HepG2 (cell line): ENCODE results near the gene S100A12. TPM values are rescaled to one million over a fixed set of nuclear protein-coding genes. Genes with fewer than 3 reads are reported as not detected.

Source experiments
- ATAC-seq: fragments of 200-7000 bp; cut with Tn5 transposase; 3 replicates; pipeline ENCODE4 v1.9.1; 2020; ENCODE audit warnings: mild to moderate bottlenecking, moderate library complexity
- BruUV-seq: library from RNA; stranded (reverse); fragments of 400-500 nt; replicated peaks from 2 replicates; lab custom pipeline; 2021; lab: Mats Ljungman, UMichigan
- CTCF ChIA-PET: fragments of 300-600 bp; formaldehyde crosslinking; extraction: SDS; loops from one replicate; lab custom pipeline; 2021; ENCODE audit warnings: low total read pairs, inconsistent platforms, low intra/inter-chr PET ratio; lab: Yijun Ruan, JAX
- POLR2A ChIA-PET: fragments of 350-600 bp; sonication (Branson Sonifier 250); formaldehyde crosslinking; loops from one replicate; lab custom pipeline; 2020; ENCODE audit warnings: antibody characterized with exemption, inconsistent platforms; lab: Yijun Ruan, JAX
- DNase-seq: peaks from one replicate; pipeline ENCODE4 v3.0.0-alpha.2; 2015; ENCODE audit warnings: low spot score
- FAIRE-seq: peaks from 3 replicates; lab custom pipeline; 2011; peaks lifted over from hg19 to GRCh38; lab: Jason Lieb, UNC
- H2AFZ ChIP-seq: one replicate; pipeline ENCODE4 v1.6.1; 2011; ENCODE audit warnings: low read length, inconsistent platforms
- H3K27ac ChIP-seq: fragments of 300-600 bp; 3 replicates; pipeline ENCODE4 v1.8.0; 2011; ENCODE audit warnings: mixed run types, mild to moderate bottlenecking, mixed read lengths, low read length, inconsistent platforms; ENCODE audit not compliant: insufficient read depth; ENCODE audit errors: extremely low read length
- H3K27me3 ChIP-seq, 2 experiments: fragments of 200-600 bp in 1 of 2; 2 replicates in 1 of 2; 3 replicates in 1 of 2; pipeline versions ENCODE4 v1.6.0 to v1.8.0; 2011; ENCODE audit warnings: low read length in 2 of 2, mild to moderate bottlenecking in 2 of 2, moderate library complexity in 2 of 2, inconsistent platforms in 1 of 2; ENCODE audit not compliant: insufficient read depth in 2 of 2, control insufficient read depth in 1 of 2
- H3K36me3 ChIP-seq, 2 experiments: fragments of 200-600 bp in 1 of 2; replicated peaks in 1 of 2; 2 replicates in 1 of 2; 3 replicates in 1 of 2; pipeline versions ENCODE4 v1.5.1 to v1.8.0; 2011; ENCODE audit warnings: low read length in 2 of 2, inconsistent platforms in 1 of 2; ENCODE audit not compliant: insufficient read depth in 2 of 2, control insufficient read depth in 1 of 2
- H3K4me1 ChIP-seq: 2 replicates; pipeline ENCODE4 v1.5.1; 2012; ENCODE audit warnings: low read length, inconsistent platforms; ENCODE audit not compliant: insufficient read depth
- H3K4me2 ChIP-seq: 2 replicates; pipeline ENCODE4 v1.6.0; 2011; ENCODE audit warnings: low read depth, low read length, inconsistent platforms
- H3K4me3 ChIP-seq, 3 experiments: fragments of 200-600 bp in 1 of 3; sonication (generic), shearing (Covaris generic) in 1 of 3; replicated peaks in 1 of 3; 2 replicates each; pipeline ENCODE4 v1.5.1; 2011 to 2016; ENCODE audit warnings: low read length in 3 of 3, inconsistent platforms in 2 of 3, low read depth in 2 of 3, mild to moderate bottlenecking in 2 of 3, control low read depth in 1 of 3, mixed read lengths in 1 of 3; ENCODE audit not compliant: insufficient read depth in 1 of 3
- H3K79me2 ChIP-seq: one replicate; pipeline ENCODE4 v1.6.1; 2011; ENCODE audit warnings: low read length, inconsistent platforms; ENCODE audit not compliant: insufficient read depth
- H3K9ac ChIP-seq: 2 replicates; pipeline ENCODE4 v1.6.0; 2011; ENCODE audit warnings: mild to moderate bottlenecking, low read depth, low read length, inconsistent platforms; ENCODE audit not compliant: insufficient read depth
- H3K9me3 ChIP-seq: 2 replicates; pipeline ENCODE4 v1.5.1; 2012; ENCODE audit warnings: mild to moderate bottlenecking, low read length
- H4K20me1 ChIP-seq: 2 replicates; pipeline ENCODE4 v1.6.0; 2011; ENCODE audit warnings: inconsistent platforms, mild to moderate bottlenecking, low read length, moderate library complexity; ENCODE audit not compliant: insufficient read depth
- AHDC1 ChIP-seq: sonication (generic); formaldehyde crosslinking; IDR thresholded peaks from 2 replicates; pipeline ENCODE4 v1.5.1; 2020; ENCODE audit warnings: mild to moderate bottlenecking, missing genetic modification reagents, borderline replicate concordance
- ASH2L ChIP-seq: fragments of 300-600, 200-600 bp; sonication (generic); IDR thresholded peaks from 2 replicates; pipeline ENCODE4 v1.7.0; 2017; ENCODE audit warnings: low read depth, mild to moderate bottlenecking, moderate library complexity, mixed read lengths, low read length; ENCODE audit not compliant: insufficient read length
- NONO ChIP-seq, 2 experiments: fragments of 450-650 bp in 1 of 2; sonication (generic) in 1 of 2; formaldehyde crosslinking in 1 of 2; IDR thresholded peaks in 1 of 2; conservative IDR thresholded peaks in 1 of 2; 2 replicates each; pipeline versions ENCODE4 v1.6.1 to v1.8.0; 2017 to 2022; ENCODE audit warnings: mild to moderate bottlenecking in 1 of 2, missing genetic modification reagents in 1 of 2, moderate library complexity in 1 of 2
- POLR2AphosphoS5 ChIP-seq: IDR thresholded peaks from 2 replicates; pipeline ENCODE4 v1.6.1; 2012; ENCODE audit warnings: low read depth, low read length
- SNAI1 ChIP-seq: sonication (generic); formaldehyde crosslinking; IDR thresholded peaks from 2 replicates; pipeline ENCODE4 v1.5.0; 2020; ENCODE audit warnings: mild to moderate bottlenecking, missing genetic modification reagents, borderline replicate concordance
- SRY ChIP-seq: sonication (generic); formaldehyde crosslinking; IDR thresholded peaks from 2 replicates; pipeline ENCODE4 v1.8.0; 2022; ENCODE audit warnings: mild to moderate bottlenecking, missing genetic modification reagents
- TBX3 ChIP-seq: fragments of 450-650 bp; IDR thresholded peaks from 2 replicates; pipeline ENCODE4 v1.6.1; 2017; ENCODE audit warnings: antibody characterized with exemption, mild to moderate bottlenecking, inconsistent platforms, borderline replicate concordance
- ZFP37 ChIP-seq: sonication (generic); formaldehyde crosslinking; IDR thresholded peaks from 2 replicates; pipeline ENCODE4 v1.4.0; 2020; ENCODE audit warnings: missing genetic modification reagents, borderline replicate concordance
- ZNF224 ChIP-seq: sonication (generic); formaldehyde crosslinking; IDR thresholded peaks from 2 replicates; pipeline ENCODE4 v1.5.0; 2020; ENCODE audit warnings: mild to moderate bottlenecking, missing genetic modification reagents
- ZNF3 ChIP-seq: IDR thresholded peaks from 2 replicates; pipeline ENCODE4 v1.7.0; 2017; ENCODE audit warnings: inconsistent platforms
- ZNF775 ChIP-seq: sonication (generic); formaldehyde crosslinking; IDR thresholded peaks from 2 replicates; pipeline ENCODE4 v1.4.0; 2020; ENCODE audit warnings: missing genetic modification reagents, mild to moderate bottlenecking, moderate library complexity, borderline replicate concordance
- WGBS: methylation state at CpG from one replicate; pipeline ENCODE4 v1.1.6; 2017; ENCODE audit warnings: low lambda C conversion rate; 5-methylcytosine and 5-hydroxymethylcytosine counted together
- in situ Hi-C: cut with HindIII; loops from 2 replicates; pipeline ENCODE4 v1.10.0; 2017; ENCODE audit warnings: low pct_unique_long_range_greater_than_20kb; ENCODE audit not compliant: extremely low pct_ligation_motif_present
- intact Hi-C: fragments of 100-400 bp; cut with micrococcal nuclease; formaldehyde crosslinking; loops from one replicate; pipeline ENCODE4 v1.10.0; 2022; ENCODE audit not compliant: unreplicated experiment
- polyA plus RNA-seq, 8 experiments: library from polyadenylated mRNA; depleted of rRNA in 3 of 8; stranded (reverse) in 7 of 8; unstranded in 1 of 8; fragments of >200 nt; fragmentation: Illumina TruSeq in 4 of 8; extraction: Trizol in 4 of 8; gene quantifications; 2 replicates each; pipeline versions ENCODE4 v1.2.1 to v1.2.3, GENCODE V29; 2011 to 2016; ENCODE audit warnings: low read depth in 4 of 8, missing spikeins in 1 of 8, mixed read lengths in 1 of 8; ENCODE audit not compliant: insufficient read depth in 1 of 8
- total RNA-seq, 5 experiments: library from RNA; depleted of rRNA; stranded (reverse); fragments of >200 nt; fragmentation: Illumina TruSeq; extraction: Trizol; gene quantifications; 2 replicates each; pipeline ENCODE4 v1.2.3, GENCODE V29; 2016; ENCODE audit warnings: low read depth in 1 of 5
- TF ChIP-seq, protein P1 (sequence below): sonication (generic); formaldehyde crosslinking; IDR thresholded peaks from 2 replicates; pipeline ENCODE4 v1.8.0; 2022; ENCODE audit warnings: mild to moderate bottlenecking, missing genetic modification reagents, moderate library complexity

Gene S100A12
- total and polyA plus RNA-seq, 2 of the 13 experiments (the other 11 are each of a cell fraction or from before 2014, with no cell fraction given), result not detected

- TF ChIP-seq ZNF3 (CRISPR knock-in tag) (no peak), ZNF224 (CRISPR knock-in tag) (no peak), ASH2L (no peak)
- TF ChIP-seq, protein P1, sequence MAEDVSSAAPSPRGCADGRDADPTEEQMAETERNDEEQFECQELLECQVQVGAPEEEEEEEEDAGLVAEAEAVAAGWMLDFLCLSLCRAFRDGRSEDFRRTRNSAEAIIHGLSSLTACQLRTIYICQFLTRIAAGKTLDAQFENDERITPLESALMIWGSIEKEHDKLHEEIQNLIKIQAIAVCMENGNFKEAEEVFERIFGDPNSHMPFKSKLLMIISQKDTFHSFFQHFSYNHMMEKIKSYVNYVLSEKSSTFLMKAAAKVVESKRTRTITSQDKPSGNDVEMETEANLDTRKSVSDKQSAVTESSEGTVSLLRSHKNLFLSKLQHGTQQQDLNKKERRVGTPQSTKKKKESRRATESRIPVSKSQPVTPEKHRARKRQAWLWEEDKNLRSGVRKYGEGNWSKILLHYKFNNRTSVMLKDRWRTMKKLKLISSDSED, result no peak
Measured at GRCh38 chr1:153345187-153346076, 30.0 kb downstream of the S100A12 start (continued).

GRCh38 chr1:153344718-153345025 is 30.7 kb downstream of the S100A12 start:
- no peaks in the 10 kb centered on the region for H3K36me3 ChIP-seq
- H3K9ac ChIP-seq, result no peak overlapping the region
- no peak for ATAC-seq
- peaks cover 2 to 6% of the 10 kb centered on the region in 2 experiments; a peak in 2 of 5 replicates for H3K27me3 ChIP-seq
- POLR2A ChIA-PET, result no interaction called here
- no peak overlapping the region for H3K4me3 ChIP-seq
- no peak overlapping the region for H3K4me2 ChIP-seq
- H3K9me3 ChIP-seq, result no peaks in the 10 kb centered on the region
- intact Hi-C loops, result no loop called here
- no peak overlapping the region for H2AFZ ChIP-seq
- H3K79me2 ChIP-seq, result no peaks in the 10 kb centered on the region
- WGBS, result 0% methylated on average over 3 of the region's 3 CpGs
- CTCF ChIA-PET, result no interaction called here
- no peak for FAIRE-seq
- no peaks in the 10 kb centered on the region for H3K4me1 ChIP-seq
- no peaks in the 10 kb centered on the region for H4K20me1 ChIP-seq
- in situ Hi-C loops, result loop anchor here (5.0 kb wide), 1 partner anchor 153 kb away; no protein-coding TSS in a partner anchor
- DNase-seq, result no peak
- no TSS peak for BruUV-seq
- H3K27ac ChIP-seq, result no peak overlapping the region
- no peak for TF ChIP-seq SRY (CRISPR knock-in tag)
- no peak for TF ChIP-seq NONO (IDR thresholded peaks at IDR 0.05)
- TF ChIP-seq NONO (CRISPR knock-in tag; conservative IDR thresholded peaks at IDR 0.05), result no peak
- no peak for TF ChIP-seq POLR2AphosphoS5
- no peak for TF ChIP-seq SNAI1 (CRISPR knock-in tag)
- no peak for TF ChIP-seq TBX3
- TF ChIP-seq ZFP37 (CRISPR knock-in tag), result no peak
- TF ChIP-seq ZNF775 (CRISPR knock-in tag), result no peak
- no peak for TF ChIP-seq AHDC1 (CRISPR knock-in tag)
